GM23338 (cell line): ENCODE results near the gene ITGB5. TPM values are rescaled to one million over a fixed set of nuclear protein-coding genes. Genes with fewer than 3 reads are reported as not detected.

Experiments used
- ATAC-seq: fragments of 200-7000 bp; cut with Tn5 transposase; 3 replicates; pipeline ENCODE4 v1.9.1; 2020
- DNase-seq: peaks from one replicate; pipeline ENCODE4 v3.0.0-alpha.2; 2015; ENCODE audit warnings: low spot score
- H2AFZ ChIP-seq: fragments of 200-600 bp; sonication (generic); 2 replicates; pipeline ENCODE4 v1.8.0; 2016; ENCODE audit warnings: antibody characterized with exemption, mild to moderate bottlenecking, moderate library complexity
- H3F3A ChIP-seq: fragments of 200-600 bp; sonication (generic); replicated peaks from 2 replicates; pipeline ENCODE4 v1.8.0; 2017; ENCODE audit warnings: antibody characterized with exemption, mixed run types, low read depth
- H3K27ac ChIP-seq: fragments of 200-600 bp; sonication (generic); 2 replicates; pipeline ENCODE4 v1.6.1; 2016; ENCODE audit warnings: low read depth
- H3K27me3 ChIP-seq: fragments of 200-600 bp; sonication (generic); 2 replicates; pipeline ENCODE4 v1.8.0; 2016; ENCODE audit warnings: mild to moderate bottlenecking, mixed run types, moderate library complexity; ENCODE audit not compliant: insufficient read depth
- H3K36me3 ChIP-seq: fragments of 200-600 bp; sonication (generic); 2 replicates; pipeline ENCODE4 v1.8.0; 2016; ENCODE audit warnings: mild to moderate bottlenecking; ENCODE audit not compliant: insufficient read depth
- H3K4me1 ChIP-seq: fragments of 200-600 bp; sonication (generic); 2 replicates; pipeline ENCODE4 v1.8.0; 2016; ENCODE audit warnings: mild to moderate bottlenecking, moderate library complexity; ENCODE audit not compliant: insufficient read depth
- H3K4me2 ChIP-seq: fragments of 200-600 bp; sonication (generic); 2 replicates; pipeline ENCODE4 v1.7.1; 2017; ENCODE audit warnings: mixed run types
- H3K4me3 ChIP-seq: fragments of 200-600 bp; sonication (generic); 2 replicates; pipeline ENCODE4 v1.6.1; 2016; ENCODE audit warnings: mixed run types
- H3K79me2 ChIP-seq: fragments of 200-600 bp; sonication (generic); replicated peaks from 2 replicates; pipeline ENCODE4 v1.8.0; 2017; ENCODE audit warnings: mild to moderate bottlenecking; ENCODE audit not compliant: insufficient read depth
- H3K9me2 ChIP-seq: fragments of 200-600 bp; sonication (generic); 2 replicates; pipeline ENCODE4 v1.8.0; 2017; ENCODE audit not compliant: insufficient read depth
- H4K20me1 ChIP-seq: fragments of 200-600 bp; sonication (generic); replicated peaks from 2 replicates; pipeline ENCODE4 v1.8.0; 2017; ENCODE audit warnings: mild to moderate bottlenecking; ENCODE audit not compliant: insufficient read depth
- H3K27ac Mint-ChIP-seq: 2 replicates; pipeline ENCODE4 v1.8.0; 2020; ENCODE audit warnings: inconsistent platforms, mild to moderate bottlenecking, moderate library complexity, mixed read lengths
- H3K27me3 Mint-ChIP-seq: 3 replicates; pipeline ENCODE4 v1.8.0; 2022; ENCODE audit warnings: low read depth, mild to moderate bottlenecking, moderate library complexity, mixed read lengths, inconsistent platforms; ENCODE audit not compliant: insufficient read depth, poor library complexity
- H3K36me3 Mint-ChIP-seq: 3 replicates; pipeline ENCODE4 v1.8.0; 2021; ENCODE audit warnings: low read depth, mild to moderate bottlenecking, inconsistent platforms, moderate library complexity, mixed read lengths
- H3K4me1 Mint-ChIP-seq: 3 replicates; pipeline ENCODE4 v1.8.0; 2020; ENCODE audit warnings: mild to moderate bottlenecking, inconsistent platforms, mixed read lengths
- H3K4me3 Mint-ChIP-seq: 3 replicates; pipeline ENCODE4 v1.8.0; 2021; ENCODE audit warnings: moderate library complexity, mild to moderate bottlenecking, inconsistent platforms, mixed read lengths
- H3K9me3 Mint-ChIP-seq: 3 replicates; pipeline ENCODE4 v1.8.0; 2020; ENCODE audit warnings: moderate library complexity, mild to moderate bottlenecking, inconsistent platforms, mixed read lengths
- CREB1 ChIP-seq: fragments of 250-450 bp; sonication (Bioruptor Pico); IDR thresholded peaks from 2 replicates; pipeline ENCODE4 v1.5.0; 2020; ENCODE audit warnings: low read depth, mild to moderate bottlenecking, moderate library complexity
- CTCF ChIP-seq, 2 experiments: fragments of 200-600 bp in 1 of 2; sonication (generic) in 1 of 2; conservative IDR thresholded peaks; 2 replicates each; pipeline versions ENCODE4 v1.5.1 to v1.6.1; 2016 to 2017; ENCODE audit warnings: antibody characterized with exemption in 2 of 2, low read depth in 2 of 2, mild to moderate bottlenecking in 2 of 2, moderate library complexity in 1 of 2
- ETS1 ChIP-seq: IDR thresholded peaks from 2 replicates; pipeline ENCODE4 v1.6.1; 2016; ENCODE audit warnings: antibody characterized with exemption
- EZH2 ChIP-seq: fragments of 200-600 bp; sonication (generic); IDR thresholded peaks from one replicate; pipeline ENCODE4 v1.8.0; 2017; ENCODE audit warnings: antibody characterized with exemption, mild to moderate bottlenecking, low read depth; ENCODE audit not compliant: unreplicated experiment
- EZH2phosphoT487 ChIP-seq: fragments of 200-600 bp; sonication (generic); IDR thresholded peaks from one replicate; pipeline ENCODE4 v1.8.1; 2018; ENCODE audit warnings: antibody characterized with exemption; ENCODE audit not compliant: unreplicated experiment
- JUNB ChIP-seq: IDR thresholded peaks from one replicate; pipeline ENCODE4 v1.6.1; 2016; ENCODE audit warnings: antibody characterized with exemption; ENCODE audit not compliant: unreplicated experiment
- NANOG ChIP-seq: IDR thresholded peaks from 2 replicates; pipeline ENCODE4 v1.6.1; 2016; ENCODE audit warnings: antibody characterized with exemption, borderline replicate concordance
- REST ChIP-seq: IDR thresholded peaks from one replicate; pipeline ENCODE4 v1.6.1; 2018; ENCODE audit warnings: antibody characterized with exemption; ENCODE audit not compliant: unreplicated experiment
- ZNF114 ChIP-seq: fragments of 250-450 bp; sonication (Bioruptor Pico); IDR thresholded peaks from 2 replicates; pipeline ENCODE4 v1.5.0; 2020; ENCODE audit warnings: mild to moderate bottlenecking, moderate library complexity
- ZNF331 ChIP-seq: fragments of 250-450 bp; sonication (Bioruptor Pico); IDR thresholded peaks from 2 replicates; pipeline ENCODE4 v1.5.0; 2020; ENCODE audit warnings: low read depth, mild to moderate bottlenecking, moderate library complexity
- polyA plus RNA-seq: library from polyadenylated mRNA; unstranded; fragments of >200 nt; fragmentation: Nextera tagmentation; extraction: Ambion mirVana; gene quantifications from 2 replicates; pipeline ENCODE4 v1.2.1, GENCODE V29; 2016
- total RNA-seq: library from RNA; depleted of rRNA; stranded (reverse); fragments of >200 nt; shearing (Covaris generic); gene quantifications from 2 replicates; pipeline ENCODE4 v1.2.3, GENCODE V29; 2014

The ITGB5 gene
- total and polyA plus RNA-seq, 2 experiments from 2014 or later, result 68.2 to 269 TPM

GRCh38 chr3:124833710-124834332 is 53.3 kb downstream of the ITGB5 start:
- Histone ChIP-seq H3K79me2 (peaks cover 58% of the 10 kb centered on the region), H2AFZ (no peak overlapping the region), H3F3A (peaks cover 14% of the 10 kb centered on the region; the same call in 1 of the 2 replicates), H3K27me3 (no peaks in the 10 kb centered on the region), H3K9me2 (no peaks in the 10 kb centered on the region), H3K4me3 (no peak overlapping the region), H3K4me1 (peaks cover 40% of the 10 kb centered on the region), H3K4me2 (peak overlapping the region; percentile 56; the same call in 1 of the 2 replicates), H4K20me1 (peaks cover 2% of the 10 kb centered on the region; the same call in 1 of the 2 replicates), H3K36me3 (peaks cover 12% of the 10 kb centered on the region), H3K27ac (peak overlapping the region; percentile 92)
- ATAC-seq (no peak), DNase-seq (no peak)
- TF ChIP-seq EZH2phosphoT487 (no peak), ZNF114 (CRISPR knock-in tag) (no peak), ETS1 (no peak)
- H3K27me3 Mint-ChIP-seq, result peaks cover 15% of the 10 kb centered on the region
- no peaks in the 10 kb centered on the region for H3K9me3 Mint-ChIP-seq
- peaks cover 63% of the 10 kb centered on the region for H3K4me1 Mint-ChIP-seq
- peaks cover 62% of the 10 kb centered on the region for H3K36me3 Mint-ChIP-seq
- peak overlapping the region; percentile 53; the same call in 1 of the 2 replicates for H3K27ac Mint-ChIP-seq
- H3K4me3 Mint-ChIP-seq, result peak overlapping the region; percentile 13; the same call in 1 of the 3 replicates

DNA sequence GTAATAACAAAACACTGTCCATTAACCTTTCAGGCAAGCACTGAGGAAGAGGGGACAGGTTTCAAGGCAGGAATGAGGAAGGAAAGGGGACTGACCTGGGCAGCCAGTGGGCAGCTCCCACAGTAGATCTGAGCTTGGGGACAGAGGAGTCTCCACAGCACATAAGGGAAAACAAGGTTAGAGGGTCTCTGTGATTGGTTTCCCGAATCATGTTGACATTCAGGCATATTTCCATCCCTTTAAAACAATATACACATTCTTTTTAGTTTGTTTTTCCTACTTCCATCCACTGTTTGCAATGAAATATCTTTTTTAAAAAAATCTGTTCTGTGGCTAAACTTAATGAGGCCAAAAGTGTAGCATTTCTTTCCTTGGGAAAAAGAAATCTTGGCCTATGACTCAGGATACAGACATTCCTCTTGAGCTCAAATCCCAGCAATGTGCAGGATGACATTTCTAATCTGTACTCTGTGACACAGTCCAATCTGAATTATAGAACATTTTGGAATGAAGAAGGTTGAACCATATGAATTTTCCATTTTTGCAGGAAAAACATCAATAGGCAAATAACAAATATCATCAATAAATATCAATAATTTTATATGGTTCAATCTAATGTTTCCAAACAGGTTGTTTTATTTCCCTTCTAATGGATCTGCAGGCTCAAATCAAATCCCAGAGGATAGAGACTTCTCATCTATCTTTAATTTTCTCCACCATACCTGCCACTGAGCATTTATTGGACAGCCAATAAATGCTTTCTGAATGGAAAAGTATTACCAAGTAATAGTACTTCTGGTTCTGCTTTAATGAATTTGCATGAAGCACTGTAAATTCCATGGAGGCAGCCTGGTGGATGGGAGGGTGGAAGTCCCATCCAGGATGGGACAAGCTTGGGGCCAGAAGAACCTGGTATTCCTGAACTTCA is 54.1 kb downstream of the ITGB5 start:
- ATAC-seq (no peak), DNase-seq (no peak)
- H3K4me1 ChIP-seq, result peaks cover 47% of the 10 kb centered on the region
- no peaks in the 10 kb centered on the region for H3K27me3 ChIP-seq
- Mint-ChIP-seq H3K27me3 (peaks cover 15% of the 10 kb centered on the region), H3K4me3 (no peak overlapping the region), H3K27ac (no peak overlapping the region), H3K9me3 (no peaks in the 10 kb centered on the region), H3K4me1 (peaks cover 69% of the 10 kb centered on the region), H3K36me3 (peaks cover 57% of the 10 kb centered on the region)
- H3K4me2 ChIP-seq, result no peak overlapping the region
- H3K4me3 ChIP-seq, result no peak overlapping the region
- H3K27ac ChIP-seq, result peak overlapping the region; percentile 92; the same call in 1 of the 2 replicates
- no peak overlapping the region for H2AFZ ChIP-seq
- H3F3A ChIP-seq, result peaks cover 21% of the 10 kb centered on the region
- peaks cover 12% of the 10 kb centered on the region; the same call in 1 of the 2 replicates for H3K36me3 ChIP-seq
- no peaks in the 10 kb centered on the region for H3K9me2 ChIP-seq
- peaks cover 2% of the 10 kb centered on the region; the same call in 1 of the 2 replicates for H4K20me1 ChIP-seq
- peaks cover 50% of the 10 kb centered on the region for H3K79me2 ChIP-seq
- TF ChIP-seq ZNF114 (CRISPR knock-in tag), result no peak
- no peak for TF ChIP-seq CTCF (conservative IDR thresholded peaks at IDR 0.05; ENCODE audit: low read depth in 2 of 2)
- TF ChIP-seq REST, result no peak
- TF ChIP-seq JUNB, result no peak
- TF ChIP-seq CREB1, result no peak
- TF ChIP-seq NANOG, result no peak
- no peak for TF ChIP-seq ZNF331 (CRISPR knock-in tag)
- TF ChIP-seq EZH2, result no peak
